H7 (cell line): Measurements from ENCODE around the gene GJB6. TPM values are rescaled to one million over a fixed set of nuclear protein-coding genes. Genes with fewer than 3 reads are reported as not detected.

Source experiments
- DNase-seq: peaks from one replicate; pipeline ENCODE4 v3.0.0; 2012
- H3K27me3 ChIP-seq: 2 replicates; pipeline ENCODE4 v1.6.0; 2011; ENCODE audit warnings: mild to moderate bottlenecking, low read length; ENCODE audit not compliant: control insufficient read depth, insufficient read depth
- H3K36me3 ChIP-seq: replicated peaks from 2 replicates; pipeline ENCODE4 v1.5.1; 2011; ENCODE audit warnings: low read length; ENCODE audit not compliant: control insufficient read depth, insufficient read depth
- H3K4me3 ChIP-seq: 2 replicates; pipeline ENCODE4 v1.5.1; 2011; ENCODE audit warnings: low read depth, mild to moderate bottlenecking, control low read depth, low read length, moderate library complexity; ENCODE audit not compliant: insufficient read depth
- total RNA-seq: library from RNA; depleted of rRNA; stranded (reverse); fragments of >200 nt; shearing (Covaris generic); gene quantifications from 2 replicates; pipeline ENCODE4 v1.2.3, GENCODE V29; 2014

The GJB6 gene
- total RNA-seq, 1 experiment from 2014 or later, result not detected

GRCh38 chr13:20247403-20247802 is 15.3 kb upstream of the GJB6 start:
- Histone ChIP-seq H3K4me3 (no peak overlapping the region), H3K27me3 (no peaks in the 10 kb centered on the region)

GRCh38 chr13:20241593-20241992 is 9.5 kb upstream of the GJB6 start:
- H3K36me3 ChIP-seq, result no peaks in the 10 kb centered on the region
- no peaks in the 10 kb centered on the region for H3K27me3 ChIP-seq
- DNase-seq, result no peak
- no peak overlapping the region for H3K4me3 ChIP-seq

More at GRCh38 chr13:20247403-20247802, 15.3 kb upstream of the GJB6 start:
- DNase-seq, result no peak
- H3K36me3 ChIP-seq, result no peaks in the 10 kb centered on the region

GRCh38 chr13:20239748-20240147 is 7.6 kb upstream of the GJB6 start:
- Histone ChIP-seq H3K4me3 (no peak overlapping the region), H3K36me3 (no peaks in the 10 kb centered on the region), H3K27me3 (peaks cover 2% of the 10 kb centered on the region)
- DNase-seq, result no peak

GRCh38 chr13:20232556-20233277 is 598 bp upstream of the GJB6 start:
- peaks cover 56% of the 10 kb centered on the region for H3K27me3 ChIP-seq
- peak overlapping the region; percentile 27 for H3K4me3 ChIP-seq
- no peak for DNase-seq
- no peaks in the 10 kb centered on the region for H3K36me3 ChIP-seq

GRCh38 chr13:20230913-20231838 is 943 bp downstream of the GJB6 start:
- Histone ChIP-seq H3K27me3 (peaks cover 56% of the 10 kb centered on the region), H3K36me3 (no peaks in the 10 kb centered on the region), H3K4me3 (peak overlapping the region; percentile 27)
- peak; percentile 72 for DNase-seq

GRCh38 chr13:20227730-20228129 is 4.4 kb downstream of the GJB6 start:
- H3K36me3 ChIP-seq, result no peaks in the 10 kb centered on the region
- no peak for DNase-seq
- H3K27me3 ChIP-seq, result peaks cover 35% of the 10 kb centered on the region
- no peak overlapping the region for H3K4me3 ChIP-seq

- Histone ChIP-seq H3K27me3 (peaks cover 30% of the 10 kb centered on the region), H3K36me3 (no peaks in the 10 kb centered on the region), H3K4me3 (no peak overlapping the region)
- no peak for DNase-seq
Observed at GRCh38 chr13:20227288-20227687, 4.8 kb downstream of the GJB6 start.

GRCh38 chr13:20222553-20222952 is 9.6 kb downstream of the GJB6 start:
- no peak for DNase-seq
- Histone ChIP-seq H3K27me3 (no peaks in the 10 kb centered on the region; the same call in none of the 2 replicates), H3K36me3 (no peaks in the 10 kb centered on the region), H3K4me3 (no peak overlapping the region)

- Histone ChIP-seq H3K4me3 (no peak overlapping the region), H3K27me3 (no peaks in the 10 kb centered on the region; the same call in 1 of the 2 replicates), H3K36me3 (no peaks in the 10 kb centered on the region)
- no peak for DNase-seq
Observed at GRCh38 chr13:20221772-20222171, 10.3 kb downstream of the GJB6 start.

GRCh38 chr13:20219577-20219976 is 12.5 kb downstream of the GJB6 start:
- H3K27me3 ChIP-seq, result no peaks in the 10 kb centered on the region; the same call in 1 of the 2 replicates
- no peak overlapping the region for H3K4me3 ChIP-seq
- no peak for DNase-seq

GRCh38 chr13:20217168-20217567 is 15.0 kb downstream of the GJB6 start:
- no peak overlapping the region for H3K4me3 ChIP-seq
- DNase-seq, result no peak
- H3K36me3 ChIP-seq, result no peaks in the 10 kb centered on the region
- H3K27me3 ChIP-seq, result no peaks in the 10 kb centered on the region

More at GRCh38 chr13:20219577-20219976, 12.5 kb downstream of the GJB6 start:
- H3K36me3 ChIP-seq, result no peaks in the 10 kb centered on the region

GRCh38 chr13:20209948-20210347 is 22.2 kb downstream of the GJB6 start:
- Histone ChIP-seq H3K27me3 (no peaks in the 10 kb centered on the region), H3K4me3 (no peak overlapping the region), H3K36me3 (no peaks in the 10 kb centered on the region)
- DNase-seq, result no peak

GRCh38 chr13:20206698-20207235 is 25.4 kb downstream of the GJB6 start:
- Histone ChIP-seq H3K36me3 (no peaks in the 10 kb centered on the region), H3K4me3 (no peak overlapping the region), H3K27me3 (no peaks in the 10 kb centered on the region)
- DNase-seq, result no peak

- DNase-seq, result no peak
- no peaks in the 10 kb centered on the region for H3K36me3 ChIP-seq
- no peak overlapping the region for H3K4me3 ChIP-seq
- no peaks in the 10 kb centered on the region for H3K27me3 ChIP-seq
Observed at GRCh38 chr13:20206065-20206697, 25.9 kb downstream of the GJB6 start.
